Activated CD4-positive, alpha-beta T cell treated with anti-CD3 and anti-CD28 coated beads, Interleukin-2, amount 50 U/mL, for 16 hours (primary cell): ENCODE measurements around the gene FRK.
"Not testable (repeated sequence)": the region's sequence is repeated elsewhere in the genome, so short reads cannot be mapped to it uniquely, and the experiment has no call there.

Source experiments
- DNase-seq: peaks from one replicate; pipeline ENCODE4 v3.0.0-alpha.2; 2020

FRK gene

DNA sequence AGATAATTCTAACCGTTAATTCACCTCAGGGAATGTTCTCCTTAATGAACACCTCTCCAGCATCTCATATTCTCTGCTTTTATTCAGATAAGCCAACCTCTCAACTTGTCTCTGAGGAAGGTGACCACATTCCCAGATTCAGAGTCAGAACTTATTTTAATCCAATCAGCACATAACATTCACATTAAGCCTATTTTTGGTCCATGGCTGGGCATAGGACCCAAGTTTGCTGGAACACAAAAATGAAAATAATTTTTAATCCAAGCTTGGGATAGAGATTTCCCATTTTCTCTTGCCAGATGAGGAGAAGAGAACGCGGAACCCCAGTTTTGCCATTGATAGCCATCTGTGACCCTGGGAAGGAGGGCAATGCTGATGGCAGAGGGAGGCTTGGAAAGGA is 126.5 kb downstream of the FRK start:
- no peak for DNase-seq

DNA sequence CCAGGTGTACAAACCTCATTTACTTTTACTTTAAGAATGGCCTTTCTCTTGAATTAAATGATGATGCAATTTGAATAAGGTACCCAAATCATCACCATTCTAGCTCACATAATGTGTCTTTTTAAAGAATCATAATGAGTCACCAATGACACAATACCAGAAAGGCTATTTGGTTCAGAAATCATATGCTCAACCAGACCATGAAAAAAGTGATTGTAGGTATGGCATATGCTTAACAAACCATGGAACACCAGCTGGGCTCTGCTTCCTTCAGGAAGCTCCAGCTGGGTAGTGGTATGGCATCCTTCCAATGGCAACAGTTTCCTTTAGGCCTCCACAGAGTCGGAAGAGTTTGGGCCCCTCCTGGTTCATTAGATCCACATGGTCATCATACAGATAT is 128.2 kb downstream of the FRK start:
- no peak for DNase-seq

GRCh38 chr6:115928000-115928399 is 132.7 kb downstream of the FRK start:
- not testable (repeated sequence) for DNase-seq

DNA sequence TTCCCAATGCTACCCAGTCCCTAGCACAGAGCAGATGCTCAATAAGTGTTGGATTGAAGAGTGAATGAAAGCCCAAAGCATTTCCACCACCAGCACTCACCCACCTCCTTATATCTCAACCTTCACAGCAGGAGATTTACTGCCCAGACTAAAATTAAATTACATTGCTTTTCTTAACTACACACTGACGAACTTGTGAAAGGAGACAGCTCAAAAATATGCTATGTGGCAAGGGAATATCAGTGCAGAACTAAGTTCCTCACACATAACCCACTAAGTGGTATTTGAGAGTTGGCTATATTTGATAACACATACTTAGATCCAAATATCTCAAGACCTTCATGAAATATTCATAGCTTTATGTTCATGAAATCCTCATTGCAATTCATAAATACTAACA is 137.7 kb downstream of the FRK start:
- no peak for DNase-seq

GRCh38 chr6:115914098-115914497 is 146.6 kb downstream of the FRK start:
- DNase-seq: no peak

GRCh38 chr6:115909923-115910546 is 150.7 kb downstream of the FRK start:
- DNase-seq: no peak

- DNase-seq: no peak
Observed at GRCh38 chr6:115908906-115909559, 151.7 kb downstream of the FRK start.

DNA sequence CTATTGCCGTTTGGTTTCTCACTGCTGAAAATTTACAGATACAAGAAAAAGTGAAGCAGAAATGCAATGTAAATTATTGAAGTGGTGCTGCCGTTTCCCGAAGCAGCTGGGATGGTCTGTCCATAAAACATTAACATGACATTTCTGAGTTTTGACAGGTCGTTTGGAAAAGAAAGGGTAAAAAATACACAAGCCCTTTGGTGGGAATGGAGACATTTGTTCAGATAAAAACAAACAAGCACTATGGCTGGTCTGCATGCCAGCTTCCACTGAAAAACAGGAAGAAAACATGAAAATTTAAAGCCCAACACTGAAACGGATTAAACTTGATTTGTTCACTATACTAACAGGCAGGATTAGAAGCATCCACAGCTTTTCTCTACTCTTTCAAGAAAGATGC is 155.2 kb downstream of the FRK start:
- no peak for DNase-seq

DNA sequence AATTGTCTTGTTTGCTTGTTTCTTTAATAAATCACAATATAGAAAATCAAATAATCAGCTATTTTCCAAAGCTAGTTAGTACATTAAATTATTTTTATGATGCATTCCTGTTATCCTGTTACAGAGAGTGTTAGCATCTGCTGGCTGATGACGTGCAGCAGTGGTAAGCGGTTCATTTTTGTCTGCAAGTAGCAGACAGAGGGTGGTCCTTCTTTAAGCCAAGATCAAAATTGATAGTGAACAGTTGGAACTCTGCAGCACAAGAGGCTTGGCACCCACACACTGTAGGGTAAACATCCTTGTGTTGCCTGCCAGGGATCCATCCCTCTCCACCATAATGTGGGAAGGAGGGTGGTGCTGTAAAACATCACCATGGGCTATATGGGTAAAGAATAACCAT is 158.3 kb downstream of the FRK start:
- no peak for DNase-seq

GRCh38 chr6:115901896-115902295 is 158.8 kb downstream of the FRK start:
- no peak for DNase-seq

DNA sequence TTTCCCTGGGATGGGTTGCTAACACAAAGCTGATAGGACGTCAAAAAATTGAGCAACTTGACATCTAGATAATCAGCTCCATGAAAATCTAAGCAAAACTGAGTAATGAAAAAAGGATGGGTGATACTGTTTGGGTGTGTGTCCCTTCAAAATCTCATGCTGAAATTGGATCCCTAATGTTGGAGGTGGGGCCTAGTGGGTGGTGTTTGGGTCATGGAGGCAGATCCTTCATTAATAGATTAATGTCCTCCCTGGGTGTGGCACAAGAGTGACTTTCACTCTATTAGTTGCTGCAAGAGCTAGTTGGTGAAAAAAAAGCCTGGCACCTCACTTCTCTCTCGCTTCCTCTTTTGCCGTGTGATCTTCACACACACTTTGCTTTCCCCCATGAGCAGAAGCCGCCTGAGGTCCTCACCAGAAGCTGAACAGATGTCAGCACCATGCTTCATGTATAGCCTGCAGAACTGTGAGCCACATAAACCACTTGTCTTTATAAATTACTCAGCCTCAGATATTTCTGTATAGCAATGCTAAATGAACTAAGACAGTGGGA is 160.9 kb downstream of the FRK start:
- no peak for DNase-seq

- DNase-seq: no peak
Observed at GRCh38 chr6:115898246-115898645, 162.4 kb downstream of the FRK start.

GRCh38 chr6:115896538-115897129 is 164.1 kb downstream of the FRK start:
- peak; percentile 33 for DNase-seq

GRCh38 chr6:115894426-115894992 is 166.2 kb downstream of the FRK start:
- DNase-seq: no peak

- no peak for DNase-seq
Observed at GRCh38 chr6:115891750-115892149, 168.9 kb downstream of the FRK start.

- DNase-seq: peak; percentile 49
Observed at GRCh38 chr6:115891111-115891669, 169.5 kb downstream of the FRK start.

DNA sequence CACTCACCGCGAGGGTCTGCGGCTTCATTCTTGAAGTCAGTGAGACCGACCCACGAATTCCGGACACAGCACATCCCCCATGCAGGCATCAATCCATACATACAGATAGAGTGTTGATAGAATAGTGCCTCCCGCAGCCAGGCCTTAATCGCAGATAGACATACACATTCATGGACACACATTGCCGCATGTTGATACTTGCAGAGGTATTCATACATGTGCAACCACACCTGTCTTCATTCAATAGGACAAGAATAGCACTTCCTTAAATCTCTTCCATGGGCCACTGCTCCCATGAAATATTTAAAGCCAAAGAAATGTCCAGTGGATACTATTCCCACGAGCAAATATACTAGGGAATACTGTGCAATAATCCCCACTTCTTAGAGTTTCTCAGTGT is 170.5 kb downstream of the FRK start:
- no peak for DNase-seq

DNA sequence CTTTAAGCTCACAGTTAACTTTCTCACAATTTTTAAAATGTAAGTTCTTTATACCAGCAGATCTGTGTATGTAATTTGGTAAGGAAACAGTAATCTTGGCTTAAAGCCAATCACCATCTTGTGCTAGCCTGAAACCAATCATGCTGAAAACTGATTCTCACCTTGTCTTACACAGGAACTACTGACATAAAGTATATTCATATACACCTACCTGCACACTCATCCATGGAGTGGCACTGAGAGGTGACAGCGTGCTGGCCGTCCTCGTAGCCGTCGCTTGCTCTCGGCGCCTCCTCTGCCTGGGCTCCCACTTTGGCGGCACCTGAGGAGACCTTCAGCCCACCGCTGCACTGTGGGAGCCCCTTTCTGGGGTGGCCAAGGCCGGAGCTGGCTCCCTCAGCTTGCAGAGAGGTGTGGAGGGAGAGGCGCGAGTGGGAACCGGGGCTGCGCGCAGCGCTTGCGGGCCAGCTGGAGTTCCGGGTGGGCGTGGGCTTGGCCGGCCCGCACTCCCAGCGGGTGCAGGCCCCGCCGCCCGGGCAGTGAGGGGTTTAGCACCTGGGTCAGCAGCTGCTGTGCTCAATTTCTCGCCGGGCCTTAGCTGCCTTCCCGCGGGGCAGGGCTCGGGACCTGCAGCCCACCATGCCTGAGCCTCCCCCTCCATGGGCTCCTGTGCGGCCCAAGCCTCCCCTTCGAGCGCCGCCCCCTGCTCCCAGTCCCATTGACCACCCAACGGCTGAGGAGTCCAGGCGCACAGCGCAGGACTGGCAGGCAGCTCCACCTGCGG is 171.8 kb downstream of the FRK start:
- not testable (repeated sequence) for DNase-seq

- DNase-seq: no peak
Observed at GRCh38 chr6:115887891-115888290, 172.8 kb downstream of the FRK start.

DNA sequence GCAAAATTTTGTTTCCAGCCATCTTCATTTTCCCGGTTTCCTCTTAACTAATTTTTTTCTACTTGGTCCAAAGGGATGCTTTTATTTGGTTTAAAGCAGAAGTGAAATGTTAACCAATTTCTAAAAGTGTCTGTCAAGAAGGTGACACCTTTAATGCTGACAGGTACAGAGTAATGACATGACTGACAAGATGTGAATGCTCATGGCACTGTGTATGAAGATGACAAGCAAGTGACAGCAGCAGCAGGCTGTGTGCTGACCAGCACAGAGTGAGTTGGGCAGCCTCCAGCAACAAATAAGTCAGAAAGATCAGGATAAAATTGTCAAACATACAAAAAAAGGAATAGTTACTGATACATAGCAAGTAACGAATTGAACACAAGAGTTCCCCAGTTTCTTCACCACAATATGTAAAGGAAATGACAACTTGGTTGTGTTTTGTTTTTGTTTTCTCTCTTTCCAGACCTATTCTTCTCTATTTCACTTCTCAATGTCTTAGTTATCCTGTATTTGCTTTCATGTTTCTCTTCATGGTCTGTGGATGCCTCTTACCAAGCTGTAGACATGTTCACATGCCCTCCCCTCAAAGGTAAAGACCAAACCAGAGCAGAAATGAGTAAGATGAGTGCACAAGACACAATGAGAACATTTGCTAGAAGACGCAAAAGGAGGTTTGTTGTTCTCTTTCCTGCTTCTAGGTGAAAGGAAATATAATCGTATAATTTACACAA is 174.9 kb downstream of the FRK start:
- no peak for DNase-seq

DNA sequence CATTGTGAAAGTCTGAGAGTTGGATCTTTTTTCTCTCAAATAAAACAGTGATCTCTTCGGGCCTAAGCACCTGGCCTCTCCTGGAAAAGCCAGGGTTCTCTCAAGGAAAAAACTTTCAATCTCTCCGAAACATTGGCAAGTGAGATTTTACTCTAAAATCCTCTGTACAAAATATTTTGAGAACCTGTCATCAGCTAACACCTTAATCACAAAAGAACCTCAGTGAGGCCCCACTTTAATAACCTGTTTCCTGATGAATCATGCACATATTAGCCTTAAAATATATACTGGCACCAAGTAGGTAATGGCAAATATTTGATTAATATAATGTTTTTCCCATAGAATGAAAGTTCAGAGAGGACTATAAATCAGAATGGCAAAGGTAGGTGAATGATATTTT is 177.9 kb downstream of the FRK start:
- DNase-seq: no peak

GRCh38 chr6:115882174-115882573 is 178.5 kb downstream of the FRK start:
- no peak for DNase-seq
